Activated naive CD4-positive, alpha-beta T cell treated with Interleukin-2 at 50 U/mL for 16 hours (primary cell): ENCODE measurements around the gene SMC3.

ENCODE experiments used
- DNase-seq: peaks from one replicate; pipeline ENCODE4 v3.0.0-alpha.2; 2020

Gene SMC3

DNA sequence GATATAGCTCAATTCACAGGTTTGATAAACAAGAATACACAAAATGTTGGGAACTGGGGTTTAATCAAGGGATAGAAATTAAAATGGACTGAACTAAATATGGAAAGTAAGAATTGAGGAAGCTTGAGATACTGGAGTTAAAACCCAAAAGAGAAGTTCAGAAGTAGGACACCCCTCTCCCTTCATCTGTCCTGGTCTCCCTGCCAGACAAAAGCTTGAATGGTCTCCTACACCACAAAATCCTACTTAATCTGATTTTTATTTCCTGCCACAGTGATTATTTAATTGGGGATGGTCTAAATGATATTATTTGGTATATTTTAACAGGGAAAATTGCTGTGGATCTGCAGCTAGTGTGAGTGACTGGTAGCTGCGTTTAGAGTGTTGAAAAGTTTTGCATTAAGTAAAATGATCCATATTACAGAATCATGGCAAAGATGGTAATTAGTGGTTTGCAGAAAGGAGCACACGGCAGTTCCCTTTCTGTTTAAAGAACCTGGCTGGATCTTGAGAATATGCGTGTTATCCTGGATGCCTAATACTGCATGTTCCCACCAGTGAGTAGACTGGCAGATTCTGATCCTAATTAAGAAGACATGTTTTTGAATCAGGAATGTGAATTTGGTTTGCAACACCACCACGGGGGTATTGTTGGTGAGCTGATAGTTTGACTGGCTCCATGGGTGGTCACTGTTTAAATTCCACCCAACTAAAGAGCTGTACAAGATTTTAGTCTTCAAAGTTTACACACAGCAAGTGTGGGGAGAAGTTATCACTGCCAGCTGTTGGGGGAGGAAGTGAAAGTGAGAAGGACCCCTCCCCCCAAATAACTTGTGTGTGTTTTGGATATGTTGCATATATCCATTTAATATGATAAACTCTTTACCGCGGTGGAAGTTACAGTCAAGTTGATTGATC, 82.1 kb downstream of the SMC3 start:
- no peak for DNase-seq

GRCh38 chr10:110650265-110650668, 82.8 kb downstream of the SMC3 start:
- DNase-seq: no peak

DNA sequence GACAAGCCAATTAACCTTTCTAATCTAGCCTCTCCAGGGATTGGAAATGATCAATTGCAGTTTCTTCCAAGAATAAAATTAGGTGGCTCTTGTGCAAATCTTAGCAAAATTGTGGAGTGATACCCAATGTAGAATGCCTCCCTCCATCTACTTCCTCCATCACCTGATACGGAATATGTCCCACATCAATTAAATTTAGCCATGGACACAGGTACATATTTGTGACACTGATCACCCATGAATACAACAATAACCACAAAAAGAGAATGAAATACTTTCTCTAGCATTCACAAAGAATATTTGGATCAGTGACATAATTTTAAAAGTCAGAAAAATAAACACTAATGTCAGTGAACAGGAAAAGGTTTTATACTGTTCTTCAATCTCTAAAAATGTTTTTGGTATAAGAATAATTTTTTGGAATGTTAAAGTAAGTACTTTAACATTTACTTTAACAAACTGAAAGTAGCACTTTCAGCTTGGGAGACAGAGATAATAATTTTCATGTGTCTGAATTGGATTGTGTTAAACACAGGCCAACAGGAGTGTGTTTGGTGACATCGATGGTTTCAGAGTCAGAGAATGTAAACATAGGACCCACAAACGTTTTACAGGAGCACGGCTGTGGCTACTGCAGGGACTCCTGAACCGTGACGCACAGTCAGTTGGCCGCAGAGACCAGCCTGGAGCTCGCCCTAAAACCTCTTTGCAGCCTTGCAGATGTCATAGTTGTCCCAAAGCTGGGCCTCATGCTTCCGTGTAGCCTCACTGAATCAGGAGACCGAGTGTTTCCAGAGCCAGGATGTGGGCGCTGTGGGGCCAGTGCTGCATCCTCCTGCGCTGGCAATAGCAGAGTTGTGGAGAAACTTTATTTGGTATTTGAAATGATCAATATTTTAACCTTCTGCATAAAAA, 83.8 kb downstream of the SMC3 start:
- no peak for DNase-seq

GRCh38 chr10:110652475-110653118, 85.1 kb downstream of the SMC3 start:
- DNase-seq: no peak
